ENCODE measurements around the gene AQP9. TPM values are rescaled to one million over a fixed set of nuclear protein-coding genes. Genes with fewer than 3 reads are reported as not detected.

AQP9 gene
- total RNA-seq, 1 donor from 2014 or later, result 2.1 TPM

- Histone ChIP-seq H3K9ac (ENCODE audit: low read depth in 1 of 3, low read length in 3 of 3) (no peak overlapping the region), H3K9me3 (ENCODE audit: control insufficient read depth in 3 of 3, low read length in 3 of 3) (no peaks in the 10 kb centered on the region), H3K4me3 (ENCODE audit: low read length in 3 of 3) (no peak overlapping the region), H3K27me3 (ENCODE audit: control insufficient read depth in 3 of 3, insufficient read depth in 3 of 3, low read length in 3 of 3) (peaks cover 0 to 2% (median under 1%) of the 10 kb centered on the region in 3 donors), H3K4me1 (ENCODE audit: control insufficient read depth in 3 of 3, insufficient read depth in 3 of 3, low read length in 3 of 3) (no peaks in the 10 kb centered on the region), H3K27ac (ENCODE audit: low read depth, low read length) (no peak overlapping the region), H3K36me3 (ENCODE audit: control insufficient read depth in 3 of 3, insufficient read depth in 3 of 3, low read length in 3 of 3) (no peaks in the 10 kb centered on the region)
Observed at GRCh38 chr15:58137686-58138085, 495 bp upstream of the AQP9 start.

DNA sequence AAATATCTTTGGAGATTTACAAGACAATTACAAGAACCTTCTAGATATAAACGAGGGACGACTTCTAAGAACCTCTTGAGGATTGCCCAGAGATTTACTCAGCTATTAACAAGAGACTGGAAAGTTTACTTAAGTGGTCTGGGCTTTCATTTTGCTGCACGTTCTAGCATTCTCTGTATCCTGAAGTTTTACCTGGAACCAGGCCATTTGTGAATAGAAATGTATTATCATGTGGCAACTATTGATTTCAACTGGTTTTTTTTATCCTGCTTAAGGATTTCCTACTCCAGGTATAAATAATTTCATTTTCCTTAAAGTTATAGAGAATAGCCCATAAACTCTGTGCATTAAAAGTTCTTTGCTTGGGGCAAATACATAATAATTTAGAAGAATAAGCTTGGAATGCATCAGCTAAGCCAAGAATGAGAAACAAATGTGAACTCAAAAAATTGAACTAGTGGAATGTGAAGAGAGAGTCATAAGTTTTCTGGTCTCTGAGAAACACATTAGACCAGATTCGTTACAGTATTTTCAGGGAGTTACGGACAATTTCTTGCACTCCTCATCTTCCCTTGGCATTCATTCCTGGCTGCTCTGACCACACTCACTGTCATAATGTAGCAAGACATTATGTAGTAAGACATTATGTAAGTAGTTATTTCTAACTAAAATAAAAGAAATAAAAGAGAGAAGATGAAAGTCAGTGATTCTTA, 1.3 kb downstream of the AQP9 start:
- Histone ChIP-seq H3K4me3 (ENCODE audit: low read length in 3 of 3) (no peak overlapping the region), H3K4me1 (ENCODE audit: control insufficient read depth in 3 of 3, insufficient read depth in 3 of 3, low read length in 3 of 3) (no peaks in the 10 kb centered on the region), H3K9ac (ENCODE audit: low read depth in 1 of 3, low read length in 3 of 3) (no peak overlapping the region), H3K36me3 (ENCODE audit: control insufficient read depth in 3 of 3, insufficient read depth in 3 of 3, low read length in 3 of 3) (no peaks in the 10 kb centered on the region), H3K27ac (ENCODE audit: low read depth, low read length) (peak overlapping the region; percentile 21), H3K9me3 (ENCODE audit: control insufficient read depth in 3 of 3, low read length in 3 of 3) (no peaks in the 10 kb centered on the region), H3K27me3 (ENCODE audit: control insufficient read depth in 3 of 3, insufficient read depth in 3 of 3, low read length in 3 of 3) (peaks cover 0 to 4% (median 2%) of the 10 kb centered on the region in 3 donors)

DNA sequence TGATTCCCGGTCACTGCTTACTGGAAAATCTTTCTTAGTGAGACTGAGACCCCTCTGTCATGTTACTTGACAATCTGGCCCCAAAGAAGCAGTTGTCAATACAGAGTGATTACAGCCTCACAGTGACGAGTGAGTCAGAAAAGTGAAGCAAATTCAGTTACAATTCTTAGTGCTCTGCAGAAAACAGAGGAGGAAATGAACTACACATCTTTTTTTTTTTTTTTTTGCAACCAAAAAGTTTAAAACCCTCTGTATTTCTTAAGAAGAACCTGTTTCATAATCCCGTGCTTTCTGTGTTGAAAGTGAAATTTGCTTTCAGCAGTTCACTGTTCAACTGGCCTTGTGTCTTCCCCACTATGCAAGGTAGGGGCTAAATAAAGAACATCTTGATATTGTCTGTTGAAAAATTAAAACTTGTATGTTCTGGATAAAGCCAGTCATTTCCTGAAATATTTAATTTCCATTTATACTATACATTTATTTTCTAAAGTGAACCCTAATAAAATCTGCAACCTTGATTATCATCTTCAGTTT, 1.9 kb downstream of the AQP9 start:
- no peak overlapping the region for H3K9ac ChIP-seq (ENCODE audit: low read depth in 1 of 3, low read length in 3 of 3)
- no peaks in the 10 kb centered on the region for H3K9me3 ChIP-seq (ENCODE audit: control insufficient read depth in 3 of 3, low read length in 3 of 3)

DNA sequence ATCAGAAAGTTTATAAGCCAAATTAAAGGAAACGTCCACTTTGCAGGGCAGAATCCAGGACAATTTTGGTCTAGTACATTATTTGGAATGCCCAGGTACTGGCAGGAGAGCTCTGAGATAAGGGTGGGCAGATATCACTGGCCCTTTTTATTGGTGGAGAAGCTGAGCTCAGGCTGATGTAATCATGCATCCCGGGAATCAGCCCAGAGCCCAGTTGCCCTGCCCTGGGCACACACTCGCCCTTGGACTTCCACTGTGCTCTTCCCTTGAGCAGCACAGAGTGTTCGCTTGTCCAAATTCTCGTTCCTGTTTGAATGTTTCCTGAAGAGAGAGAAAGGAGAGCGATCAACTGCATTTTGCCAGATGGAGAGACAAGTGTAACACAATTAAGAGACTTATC, 3.7 kb downstream of the AQP9 start:
- Histone ChIP-seq H3K4me3 (ENCODE audit: low read length in 3 of 3) (no peak overlapping the region), H3K4me1 (ENCODE audit: control insufficient read depth in 3 of 3, insufficient read depth in 3 of 3, low read length in 3 of 3) (no peaks in the 10 kb centered on the region), H3K27ac (ENCODE audit: low read depth, low read length) (no peak overlapping the region), H3K27me3 (ENCODE audit: control insufficient read depth in 3 of 3, insufficient read depth in 3 of 3, low read length in 3 of 3) (peaks cover 0 to 4% (median 2%) of the 10 kb centered on the region in 3 donors), H3K9ac (ENCODE audit: low read depth in 1 of 3, low read length in 3 of 3) (no peak overlapping the region), H3K36me3 (ENCODE audit: control insufficient read depth in 3 of 3, insufficient read depth in 3 of 3, low read length in 3 of 3) (no peaks in the 10 kb centered on the region), H3K9me3 (ENCODE audit: control insufficient read depth in 3 of 3, low read length in 3 of 3) (no peaks in the 10 kb centered on the region)

More for the DNA sequence above, 1.9 kb downstream of the AQP9 start:
- H3K27me3 ChIP-seq (ENCODE audit: control insufficient read depth in 3 of 3, insufficient read depth in 3 of 3, low read length in 3 of 3), result peaks cover 0 to 4% (median 2%) of the 10 kb centered on the region in 3 donors
- H3K36me3 ChIP-seq (ENCODE audit: control insufficient read depth in 3 of 3, insufficient read depth in 3 of 3, low read length in 3 of 3), result no peaks in the 10 kb centered on the region
- no peak overlapping the region for H3K4me3 ChIP-seq (ENCODE audit: low read length in 3 of 3)
- H3K4me1 ChIP-seq (ENCODE audit: control insufficient read depth in 3 of 3, insufficient read depth in 3 of 3, low read length in 3 of 3), result no peaks in the 10 kb centered on the region
- no peak overlapping the region for H3K27ac ChIP-seq (ENCODE audit: low read depth, low read length)

DNA sequence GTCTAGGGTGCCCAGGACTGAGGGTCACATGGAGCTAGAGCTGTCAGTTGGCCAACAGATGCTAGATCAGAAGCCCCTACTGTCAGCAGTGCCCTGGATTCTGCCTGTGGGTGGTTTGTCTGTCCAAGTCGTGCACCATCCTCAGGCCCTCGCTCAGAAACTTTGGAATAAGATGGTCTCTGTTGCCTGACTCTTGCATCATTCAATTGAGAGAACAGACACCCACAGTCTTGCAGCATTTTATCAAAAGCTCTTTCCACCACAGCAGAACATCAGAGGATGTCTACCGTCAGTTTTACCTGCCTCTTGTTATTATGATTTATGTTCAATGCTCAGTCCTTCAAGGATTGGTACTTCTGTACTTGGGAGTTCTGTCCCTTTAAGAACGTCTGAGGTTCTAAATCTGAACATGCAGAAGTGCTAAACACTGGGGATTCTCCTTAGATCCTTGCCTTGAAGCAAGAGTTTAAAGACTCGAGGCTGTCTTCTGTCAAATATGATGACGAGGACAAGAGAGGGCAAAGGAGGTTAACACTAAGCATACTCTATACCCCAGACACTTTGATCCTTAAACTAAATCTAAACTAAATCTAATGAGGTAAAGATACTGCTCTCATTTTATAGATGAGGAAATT, 4.8 kb downstream of the AQP9 start:
- H3K4me1 ChIP-seq (ENCODE audit: control insufficient read depth in 3 of 3, insufficient read depth in 3 of 3, low read length in 3 of 3), result no peaks in the 10 kb centered on the region
- no peak overlapping the region for H3K27ac ChIP-seq (ENCODE audit: low read depth, low read length)
- no peak overlapping the region for H3K9ac ChIP-seq (ENCODE audit: low read depth in 1 of 3, low read length in 3 of 3)
- H3K9me3 ChIP-seq (ENCODE audit: control insufficient read depth in 3 of 3, low read length in 3 of 3), result no peaks in the 10 kb centered on the region
- H3K27me3 ChIP-seq (ENCODE audit: control insufficient read depth in 3 of 3, insufficient read depth in 3 of 3, low read length in 3 of 3), result peaks cover 0 to 4% (median 2%) of the 10 kb centered on the region in 3 donors
- no peaks in the 10 kb centered on the region for H3K36me3 ChIP-seq (ENCODE audit: control insufficient read depth in 3 of 3, insufficient read depth in 3 of 3, low read length in 3 of 3)
- H3K4me3 ChIP-seq (ENCODE audit: low read length in 3 of 3), result no peak overlapping the region

- H3K4me3 ChIP-seq (ENCODE audit: low read length in 3 of 3), result no peak overlapping the region
- no peaks in the 10 kb centered on the region for H3K4me1 ChIP-seq (ENCODE audit: control insufficient read depth in 3 of 3, insufficient read depth in 3 of 3, low read length in 3 of 3)
- H3K36me3 ChIP-seq (ENCODE audit: control insufficient read depth in 3 of 3, insufficient read depth in 3 of 3, low read length in 3 of 3), result no peaks in the 10 kb centered on the region
- H3K27me3 ChIP-seq (ENCODE audit: control insufficient read depth in 3 of 3, insufficient read depth in 3 of 3, low read length in 3 of 3), result peaks cover 0 to 4% (median 2%) of the 10 kb centered on the region in 3 donors
- no peak overlapping the region for H3K9ac ChIP-seq (ENCODE audit: low read depth in 1 of 3, low read length in 3 of 3)
- no peak overlapping the region for H3K27ac ChIP-seq (ENCODE audit: low read depth, low read length)
- no peaks in the 10 kb centered on the region for H3K9me3 ChIP-seq (ENCODE audit: control insufficient read depth in 3 of 3, low read length in 3 of 3)
Observed at GRCh38 chr15:58145606-58146005, 7.4 kb downstream of the AQP9 start.

DNA sequence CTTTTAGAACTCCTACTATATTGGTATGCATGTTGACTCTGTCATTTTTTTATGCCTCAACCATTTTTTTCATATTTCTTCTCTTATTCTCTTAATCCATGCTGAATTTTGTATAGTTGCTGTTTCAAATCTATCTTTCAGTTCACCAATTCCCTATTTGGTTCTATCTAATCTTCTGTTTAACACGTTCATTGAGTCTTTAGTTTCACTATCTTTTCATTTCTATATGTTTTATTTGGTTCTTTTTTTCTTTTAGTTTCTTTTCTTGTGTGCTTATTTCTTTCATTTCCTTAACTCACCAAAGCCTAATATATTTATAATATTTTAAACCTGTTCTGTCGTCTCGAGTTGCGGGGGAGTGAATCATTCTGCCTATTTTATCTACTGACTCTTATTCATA, 8.0 kb downstream of the AQP9 start:
- H3K9me3 ChIP-seq (ENCODE audit: control insufficient read depth in 3 of 3, low read length in 3 of 3), result no peaks in the 10 kb centered on the region
- H3K27ac ChIP-seq (ENCODE audit: low read depth, low read length), result peak overlapping the region; percentile 17
- H3K4me3 ChIP-seq (ENCODE audit: low read length in 3 of 3), result no peak overlapping the region
- H3K36me3 ChIP-seq (ENCODE audit: control insufficient read depth in 3 of 3, insufficient read depth in 3 of 3, low read length in 3 of 3), result no peaks in the 10 kb centered on the region
- H3K27me3 ChIP-seq (ENCODE audit: control insufficient read depth in 3 of 3, insufficient read depth in 3 of 3, low read length in 3 of 3), result peaks cover 0 to 4% (median 2%) of the 10 kb centered on the region in 3 donors
- H3K9ac ChIP-seq (ENCODE audit: low read depth in 1 of 3, low read length in 3 of 3), result no peak overlapping the region
- H3K4me1 ChIP-seq (ENCODE audit: control insufficient read depth in 3 of 3, insufficient read depth in 3 of 3, low read length in 3 of 3), result no peaks in the 10 kb centered on the region

DNA sequence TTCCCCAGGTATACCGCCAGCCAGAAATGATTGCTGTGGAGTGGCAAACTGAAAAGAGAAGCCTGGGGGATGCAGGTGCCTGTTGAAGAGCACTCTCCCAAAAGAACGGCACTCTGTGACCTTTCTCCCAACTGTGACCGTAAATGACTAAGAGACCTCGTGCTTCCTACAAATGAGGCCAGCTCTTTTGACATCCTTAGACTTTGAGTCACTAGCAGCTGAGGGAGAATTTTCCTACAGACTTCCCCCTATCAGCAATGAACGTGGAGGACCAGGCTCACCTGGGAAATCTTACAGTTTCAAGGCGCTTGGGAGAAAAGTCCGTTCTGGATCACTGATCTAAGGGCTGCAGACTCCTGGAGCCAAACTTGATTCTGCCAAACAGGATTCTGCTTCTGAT, 8.6 kb downstream of the AQP9 start:
- no peaks in the 10 kb centered on the region for H3K36me3 ChIP-seq (ENCODE audit: control insufficient read depth in 3 of 3, insufficient read depth in 3 of 3, low read length in 3 of 3)
- no peak overlapping the region for H3K4me3 ChIP-seq (ENCODE audit: low read length in 3 of 3)
- H3K4me1 ChIP-seq (ENCODE audit: control insufficient read depth in 3 of 3, insufficient read depth in 3 of 3, low read length in 3 of 3), result no peaks in the 10 kb centered on the region
- peak overlapping the region; percentile 17 for H3K27ac ChIP-seq (ENCODE audit: low read depth, low read length)
- H3K9me3 ChIP-seq (ENCODE audit: control insufficient read depth in 3 of 3, low read length in 3 of 3), result no peaks in the 10 kb centered on the region
- no peak overlapping the region for H3K9ac ChIP-seq (ENCODE audit: low read depth in 1 of 3, low read length in 3 of 3)
- peaks cover 0 to 4% (median 2%) of the 10 kb centered on the region in 3 donors for H3K27me3 ChIP-seq (ENCODE audit: control insufficient read depth in 3 of 3, insufficient read depth in 3 of 3, low read length in 3 of 3)

- H3K4me3 ChIP-seq (ENCODE audit: low read length in 3 of 3), result no peak overlapping the region
- H3K4me1 ChIP-seq (ENCODE audit: control insufficient read depth in 3 of 3, insufficient read depth in 3 of 3, low read length in 3 of 3), result no peaks in the 10 kb centered on the region
- no peak overlapping the region for H3K9ac ChIP-seq (ENCODE audit: low read depth in 1 of 3, low read length in 3 of 3)
- H3K27me3 ChIP-seq (ENCODE audit: control insufficient read depth in 3 of 3, insufficient read depth in 3 of 3, low read length in 3 of 3), result peaks cover 0 to 4% (median 0%) of the 10 kb centered on the region in 3 donors
- no peaks in the 10 kb centered on the region for H3K9me3 ChIP-seq (ENCODE audit: control insufficient read depth in 3 of 3, low read length in 3 of 3)
- peak overlapping the region; percentile 29 for H3K27ac ChIP-seq (ENCODE audit: low read depth, low read length)
- no peaks in the 10 kb centered on the region for H3K36me3 ChIP-seq (ENCODE audit: control insufficient read depth in 3 of 3, insufficient read depth in 3 of 3, low read length in 3 of 3)
Observed at GRCh38 chr15:58147171-58147611, 9.0 kb downstream of the AQP9 start.

DNA sequence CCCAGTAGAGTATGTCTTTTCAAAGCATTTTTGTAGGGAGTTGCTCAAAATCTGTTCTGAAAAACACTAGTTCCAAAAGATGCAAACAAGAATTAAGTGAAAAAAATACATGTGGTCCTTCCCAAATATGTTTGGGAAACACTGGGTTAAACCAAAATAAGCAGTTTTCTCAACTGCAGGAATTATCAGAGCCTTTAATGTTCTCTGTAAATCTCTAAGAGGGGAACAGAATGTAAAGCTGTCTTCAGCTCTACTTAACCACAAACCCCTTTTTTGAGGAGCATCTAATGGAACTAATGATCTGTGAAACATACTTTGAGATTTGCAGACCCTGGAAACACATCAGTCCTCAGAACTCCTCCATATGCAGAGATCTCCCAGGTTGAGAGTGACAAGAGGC, 9.9 kb downstream of the AQP9 start:
- H3K27me3 ChIP-seq (ENCODE audit: control insufficient read depth in 3 of 3, insufficient read depth in 3 of 3, low read length in 3 of 3), result no peaks in the 10 kb centered on the region
- H3K4me3 ChIP-seq (ENCODE audit: low read length in 3 of 3), result no peak overlapping the region
- H3K27ac ChIP-seq (ENCODE audit: low read depth, low read length), result no peak overlapping the region
- no peaks in the 10 kb centered on the region for H3K4me1 ChIP-seq (ENCODE audit: control insufficient read depth in 3 of 3, insufficient read depth in 3 of 3, low read length in 3 of 3)
- H3K9ac ChIP-seq (ENCODE audit: low read depth in 1 of 3, low read length in 3 of 3), result no peak overlapping the region
- H3K9me3 ChIP-seq (ENCODE audit: control insufficient read depth in 3 of 3, low read length in 3 of 3), result no peaks in the 10 kb centered on the region
- no peaks in the 10 kb centered on the region for H3K36me3 ChIP-seq (ENCODE audit: control insufficient read depth in 3 of 3, insufficient read depth in 3 of 3, low read length in 3 of 3)
